Measurements from ENCODE around the gene SLC19A1. TPM values are rescaled to one million over a fixed set of nuclear protein-coding genes. Genes with fewer than 3 reads are reported as not detected.

SLC19A1 gene
- total RNA-seq, 6 experiments from 2014 or later = 4.5 to 24.5 (median 15.7) TPM

DNA sequence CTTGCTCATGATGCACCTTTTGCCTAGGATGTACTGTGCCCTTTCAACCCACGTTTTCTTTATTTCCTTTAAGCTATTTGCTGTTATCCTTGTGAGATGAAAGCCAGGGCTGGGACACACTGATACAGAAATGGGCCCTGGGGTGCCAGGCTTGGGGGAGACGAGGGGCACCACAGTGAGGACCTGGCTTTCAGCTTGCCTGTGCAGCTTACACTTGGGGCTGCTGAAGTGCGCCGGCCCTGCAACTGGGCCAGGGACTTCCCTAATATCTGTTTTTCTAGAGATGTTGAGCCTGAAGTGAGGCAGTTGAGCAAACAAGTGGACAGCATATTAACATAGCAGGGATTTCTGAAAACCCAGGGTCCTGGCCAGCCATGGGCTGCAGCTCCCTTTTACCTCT, 42.5 kb upstream of the SLC19A1 start:
- intact Hi-C loops (cut with DNase I) = no loop called here
- ATAC-seq (no peak), DNase-seq (peak in 2 of 3 donors; percentile 11 to 16)
- WGBS (ENCODE audit: insufficient coverage, low coverage, low lambda C conversion rate, missing lambda C conversion rate) = 78% methylated on average over 4 of the region's 4 CpGs
- Histone ChIP-seq H3K9me3 (no peaks in the 10 kb centered on the region), H3K27ac (no peak overlapping the region), H3K4me3 (no peak overlapping the region), H3K4me1 (peaks cover 0 to 2% (median 0%) of the 10 kb centered on the region in 4 donors), H3K36me3 (no peaks in the 10 kb centered on the region), H3K27me3 (no peaks in the 10 kb centered on the region)
- TF ChIP-seq, protein P1, sequence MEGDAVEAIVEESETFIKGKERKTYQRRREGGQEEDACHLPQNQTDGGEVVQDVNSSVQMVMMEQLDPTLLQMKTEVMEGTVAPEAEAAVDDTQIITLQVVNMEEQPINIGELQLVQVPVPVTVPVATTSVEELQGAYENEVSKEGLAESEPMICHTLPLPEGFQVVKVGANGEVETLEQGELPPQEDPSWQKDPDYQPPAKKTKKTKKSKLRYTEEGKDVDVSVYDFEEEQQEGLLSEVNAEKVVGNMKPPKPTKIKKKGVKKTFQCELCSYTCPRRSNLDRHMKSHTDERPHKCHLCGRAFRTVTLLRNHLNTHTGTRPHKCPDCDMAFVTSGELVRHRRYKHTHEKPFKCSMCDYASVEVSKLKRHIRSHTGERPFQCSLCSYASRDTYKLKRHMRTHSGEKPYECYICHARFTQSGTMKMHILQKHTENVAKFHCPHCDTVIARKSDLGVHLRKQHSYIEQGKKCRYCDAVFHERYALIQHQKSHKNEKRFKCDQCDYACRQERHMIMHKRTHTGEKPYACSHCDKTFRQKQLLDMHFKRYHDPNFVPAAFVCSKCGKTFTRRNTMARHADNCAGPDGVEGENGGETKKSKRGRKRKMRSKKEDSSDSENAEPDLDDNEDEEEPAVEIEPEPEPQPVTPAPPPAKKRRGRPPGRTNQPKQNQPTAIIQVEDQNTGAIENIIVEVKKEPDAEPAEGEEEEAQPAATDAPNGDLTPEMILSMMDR (IDR thresholded peaks at IDR 0.05) = no peak
- no peak for TF ChIP-seq POLR2A (IDR thresholded peaks at IDR 0.05)

- intact Hi-C loops (cut with DNase I) = no loop called here
- no peaks in the 10 kb centered on the region for H3K4me1 ChIP-seq
- 52% methylated on average over 2 of the region's 10 CpGs for WGBS (ENCODE audit: insufficient coverage, low coverage, low lambda C conversion rate, missing lambda C conversion rate)
- no peaks in the 10 kb centered on the region for H3K27me3 ChIP-seq
- H3K4me3 ChIP-seq = no peak overlapping the region
- no peaks in the 10 kb centered on the region for H3K36me3 ChIP-seq
- no peaks in the 10 kb centered on the region for H3K9me3 ChIP-seq
- no peak for ATAC-seq
- H3K27ac ChIP-seq = no peak overlapping the region
- peak in 2 of 3 donors; percentile 14 to 19 for DNase-seq
- TF ChIP-seq POLR2A (IDR thresholded peaks at IDR 0.05) = no peak
Measured at GRCh38 chr21:45583831-45584509, 41.7 kb upstream of the SLC19A1 start.

GRCh38 chr21:45582128-45582527, 39.9 kb upstream of the SLC19A1 start:
- H3K36me3 ChIP-seq = no peaks in the 10 kb centered on the region
- H3K27me3 ChIP-seq = no peaks in the 10 kb centered on the region
- no peak overlapping the region for H3K27ac ChIP-seq
- H3K9me3 ChIP-seq = no peaks in the 10 kb centered on the region
- intact Hi-C loops (cut with DNase I) = no loop called here
- TF ChIP-seq, protein P1 (IDR thresholded peaks at IDR 0.05) = no peak
- no peak for TF ChIP-seq POLR2A (IDR thresholded peaks at IDR 0.05)
- DNase-seq (peak in 1 of 3 donors; percentile 25), ATAC-seq (no peak)
- no peak overlapping the region for H3K4me3 ChIP-seq
- H3K4me1 ChIP-seq = no peaks in the 10 kb centered on the region
- WGBS (ENCODE audit: insufficient coverage, low coverage, low lambda C conversion rate, missing lambda C conversion rate) = 71% methylated on average over 4 of the region's 5 CpGs

GRCh38 chr21:45581322-45581712, 39.1 kb upstream of the SLC19A1 start:
- intact Hi-C loops (cut with DNase I) = no loop called here
- WGBS (ENCODE audit: insufficient coverage, low coverage, low lambda C conversion rate, missing lambda C conversion rate) = no CpG with 5 or more reads among the region's 13 CpGs
- TF ChIP-seq, protein P1 (IDR thresholded peaks at IDR 0.05) = no peak
- TF ChIP-seq POLR2A (IDR thresholded peaks at IDR 0.05) = no peak
- Histone ChIP-seq H3K27ac (no peak overlapping the region), H3K4me3 (no peak overlapping the region), H3K27me3 (no peaks in the 10 kb centered on the region), H3K9me3 (no peaks in the 10 kb centered on the region), H3K36me3 (no peaks in the 10 kb centered on the region), H3K4me1 (no peaks in the 10 kb centered on the region)
- DNase-seq (peak in 1 of 3 donors; percentile 30), ATAC-seq (no peak)

DNA sequence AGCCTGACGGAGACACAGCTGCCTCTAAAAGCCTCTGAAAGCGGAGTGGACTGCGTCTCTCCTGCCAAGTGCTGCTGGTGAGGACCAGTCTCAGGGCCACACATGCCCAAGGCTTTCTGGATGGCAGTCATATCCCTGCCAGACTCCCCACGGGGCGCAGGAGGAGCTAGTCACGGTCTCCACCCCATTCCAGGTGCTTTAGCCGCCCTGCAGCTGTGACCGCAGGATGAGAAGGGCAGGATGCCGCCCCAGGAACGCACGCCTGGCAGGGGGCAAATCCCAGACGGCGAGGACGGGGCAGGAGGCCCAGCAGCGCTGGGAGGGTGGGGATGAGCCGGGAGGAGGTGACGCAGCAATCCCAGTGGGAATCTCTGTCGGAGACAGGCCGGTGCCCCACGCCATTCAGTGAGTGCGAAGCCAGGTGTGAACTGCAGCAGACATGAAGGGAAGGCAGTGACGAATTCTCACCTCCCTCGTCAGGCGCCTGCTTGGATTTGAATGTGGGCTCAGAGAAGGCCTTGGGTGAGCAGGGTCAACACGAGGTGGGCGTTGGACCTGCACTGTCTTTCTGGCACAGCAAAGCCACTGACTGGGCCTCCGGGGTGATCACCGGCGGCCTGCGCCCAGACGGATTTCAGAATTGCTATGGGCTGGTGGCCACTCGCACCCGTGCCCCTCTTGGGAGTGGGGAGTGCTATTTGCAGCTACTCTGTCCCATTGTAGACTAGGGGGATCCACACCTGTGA, 38.5 kb upstream of the SLC19A1 start:
- H3K27ac ChIP-seq = no peak overlapping the region
- TF ChIP-seq, protein P1 (IDR thresholded peaks at IDR 0.05) = no peak
- TF ChIP-seq POLR2A (IDR thresholded peaks at IDR 0.05) = no peak
- H3K4me3 ChIP-seq = no peak overlapping the region
- no peaks in the 10 kb centered on the region for H3K36me3 ChIP-seq
- intact Hi-C loops (cut with DNase I) = no loop called here
- H3K27me3 ChIP-seq = no peaks in the 10 kb centered on the region
- H3K4me1 ChIP-seq = no peaks in the 10 kb centered on the region
- ATAC-seq = no peak
- WGBS (ENCODE audit: insufficient coverage, low coverage, low lambda C conversion rate, missing lambda C conversion rate) = 29% methylated on average over 3 of the region's 33 CpGs
- peak in 2 of 3 donors; percentile 36 for DNase-seq
- H3K9me3 ChIP-seq = no peaks in the 10 kb centered on the region

Measured in right lobe of liver (tissue), 6 donors.